Measurements from ENCODE around the gene PIAS4.
A peak's percentile ranks its signal among the peaks of the same experiment; 100 is the strongest.

The PIAS4 gene

GRCh38 chr19:3977242-3978143, 30.0 kb upstream of the PIAS4 start:
- DNase-seq, result no peak

GRCh38 chr19:3978145-3978544, 29.4 kb upstream of the PIAS4 start:
- DNase-seq, result no peak

GRCh38 chr19:3979289-3979673, 28.3 kb upstream of the PIAS4 start:
- DNase-seq, result no peak

GRCh38 chr19:3979674-3980352, 27.7 kb upstream of the PIAS4 start:
- DNase-seq, result no peak

DNA sequence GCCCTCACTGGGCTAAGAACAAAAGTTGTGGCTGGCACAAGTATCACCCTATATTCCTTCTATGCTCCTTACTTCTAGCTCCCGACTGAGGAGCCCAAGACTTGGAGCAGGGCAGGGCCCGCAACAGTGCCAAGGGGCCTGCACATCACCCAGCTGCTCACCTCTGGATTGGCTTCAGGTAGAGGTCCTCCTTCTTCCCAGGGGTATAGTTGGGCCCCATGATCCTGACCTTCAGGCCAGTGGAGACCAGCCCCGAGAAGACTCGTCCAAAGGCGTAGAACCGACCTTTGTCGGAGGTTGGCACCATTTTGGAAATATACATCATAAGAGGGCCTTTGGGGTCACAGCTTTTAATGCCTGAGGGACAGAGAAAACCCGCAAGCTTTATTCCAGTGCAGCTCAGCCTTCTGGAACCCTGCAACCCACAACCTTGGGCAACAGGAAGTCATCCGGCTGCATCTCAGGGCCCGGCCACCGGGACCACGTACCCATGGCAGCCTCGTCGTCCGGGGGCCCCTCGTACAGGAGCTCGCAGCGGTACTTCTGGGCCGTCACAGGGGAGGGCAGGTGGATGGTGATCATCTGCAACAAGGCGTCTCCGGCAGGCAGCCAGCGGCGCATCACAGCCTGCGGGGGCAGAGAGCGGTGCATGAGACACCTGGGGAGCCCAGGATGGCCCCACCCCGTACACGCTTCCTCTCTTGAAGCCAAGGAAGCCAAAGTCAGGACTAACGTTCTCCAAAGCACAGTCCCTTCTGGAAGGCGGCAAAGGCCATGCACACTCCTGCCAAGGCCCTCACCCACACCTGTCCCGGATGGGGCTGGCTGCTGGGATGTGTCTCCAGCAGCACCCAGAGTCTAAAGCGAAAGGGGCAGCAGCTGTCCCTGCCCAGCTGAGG, 26.9 kb upstream of the PIAS4 start:
- DNase-seq, result no peak

DNA sequence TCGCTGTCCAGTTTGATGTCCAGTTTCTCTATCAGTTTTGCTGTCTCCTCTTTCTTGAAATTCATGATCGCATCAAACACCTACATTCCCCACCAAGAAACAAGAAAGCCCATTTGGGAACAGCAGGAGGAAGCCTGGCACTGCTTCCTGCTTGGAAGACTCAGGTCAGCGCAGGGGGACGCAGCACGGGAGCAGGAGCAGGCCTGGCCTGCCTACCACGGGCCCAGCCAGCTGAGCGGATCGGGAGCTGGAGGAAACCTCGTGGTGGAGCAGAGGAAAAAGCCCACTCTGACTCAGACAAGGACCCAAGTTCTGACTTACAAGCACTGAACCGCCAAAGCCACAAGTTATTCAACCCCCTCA, 26.2 kb upstream of the PIAS4 start:
- no peak for DNase-seq

DNA sequence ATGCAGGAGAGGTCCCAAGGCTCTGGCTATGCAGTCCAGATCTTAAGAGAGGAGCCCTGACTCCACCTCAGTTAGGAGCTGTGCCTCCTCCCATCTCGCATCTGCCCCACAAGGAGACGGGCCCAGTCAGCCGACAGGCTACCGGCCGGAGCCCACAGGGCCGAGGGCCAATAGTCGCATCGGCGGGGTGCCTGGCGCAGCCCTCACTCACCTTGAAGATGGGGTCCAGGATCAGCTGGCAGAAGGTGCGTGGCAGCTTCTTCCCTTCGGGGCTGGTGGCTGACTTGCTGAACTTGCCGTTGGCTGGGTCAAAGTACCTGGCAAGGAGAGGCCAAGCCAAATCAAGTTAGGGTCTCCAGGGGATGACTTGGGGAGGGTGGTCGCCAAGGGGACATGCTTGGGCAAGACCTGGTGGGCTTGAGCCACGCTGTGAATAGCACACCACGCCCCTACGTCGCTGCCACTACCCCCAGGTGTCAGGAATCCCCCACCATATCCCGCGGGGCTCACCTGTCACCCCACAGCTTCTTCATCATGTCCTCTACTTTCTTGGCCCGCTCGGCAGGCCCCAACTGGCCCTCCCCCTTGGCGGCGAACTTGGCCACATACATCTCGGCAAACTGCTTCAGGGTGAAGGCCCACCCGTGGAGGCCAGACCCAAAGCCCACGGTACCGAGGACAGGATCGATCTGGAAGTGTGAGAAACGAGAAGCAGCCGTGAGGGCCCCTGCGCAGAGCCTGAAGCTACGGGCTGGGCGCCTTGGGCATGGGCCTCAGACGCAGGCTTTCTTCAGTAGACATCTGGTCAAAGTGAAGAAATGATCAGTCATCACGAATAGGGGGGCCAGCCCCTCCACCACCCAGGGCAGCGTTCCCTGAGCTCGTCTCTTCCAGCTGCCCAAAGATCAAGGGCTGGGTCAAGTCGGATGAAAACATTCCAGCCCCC, 25.5 kb upstream of the PIAS4 start:
- no peak for DNase-seq

DNA sequence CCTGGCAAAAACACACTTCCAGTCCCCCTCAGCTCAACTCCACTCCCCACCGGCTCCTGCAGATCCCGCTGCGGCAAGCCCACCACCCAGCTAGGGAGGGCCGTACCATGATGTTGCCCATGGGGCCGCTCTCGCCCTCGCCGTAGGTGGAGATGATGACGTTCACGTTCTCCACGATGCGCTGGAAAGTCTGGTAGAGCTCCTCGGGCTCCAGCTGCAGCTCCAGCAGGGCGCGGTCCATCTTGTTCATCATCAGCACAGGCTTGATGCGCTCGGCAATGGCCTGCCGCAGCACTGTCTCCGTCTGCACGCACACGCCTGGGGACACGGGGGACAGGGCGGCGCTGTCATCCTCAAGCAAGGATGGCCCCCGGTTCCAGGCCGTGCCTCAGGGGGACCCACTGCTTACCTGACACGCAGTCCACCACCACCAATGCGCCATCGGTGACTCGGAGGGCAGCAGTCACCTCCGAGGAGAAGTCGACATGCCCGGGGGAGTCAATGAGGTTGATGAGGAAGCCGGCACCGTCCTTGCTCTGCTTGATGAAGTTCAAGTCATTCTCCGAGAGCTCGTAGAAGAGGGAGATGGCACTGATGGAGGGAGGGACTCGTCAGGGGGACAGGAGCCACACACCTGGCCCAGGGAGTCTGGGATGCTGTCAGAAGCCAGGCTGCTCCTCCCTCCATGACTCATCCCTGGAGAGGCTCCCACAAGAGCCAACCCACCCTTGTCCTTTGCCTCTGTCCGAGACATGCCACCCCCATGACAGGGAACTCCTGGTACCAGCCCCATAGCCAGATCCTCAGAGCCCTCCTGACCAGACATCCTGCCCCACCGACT, 24.6 kb upstream of the PIAS4 start:
- DNase-seq, result no peak

GRCh38 chr19:3983542-3983914, 24.0 kb upstream of the PIAS4 start:
- no peak for DNase-seq

DNA sequence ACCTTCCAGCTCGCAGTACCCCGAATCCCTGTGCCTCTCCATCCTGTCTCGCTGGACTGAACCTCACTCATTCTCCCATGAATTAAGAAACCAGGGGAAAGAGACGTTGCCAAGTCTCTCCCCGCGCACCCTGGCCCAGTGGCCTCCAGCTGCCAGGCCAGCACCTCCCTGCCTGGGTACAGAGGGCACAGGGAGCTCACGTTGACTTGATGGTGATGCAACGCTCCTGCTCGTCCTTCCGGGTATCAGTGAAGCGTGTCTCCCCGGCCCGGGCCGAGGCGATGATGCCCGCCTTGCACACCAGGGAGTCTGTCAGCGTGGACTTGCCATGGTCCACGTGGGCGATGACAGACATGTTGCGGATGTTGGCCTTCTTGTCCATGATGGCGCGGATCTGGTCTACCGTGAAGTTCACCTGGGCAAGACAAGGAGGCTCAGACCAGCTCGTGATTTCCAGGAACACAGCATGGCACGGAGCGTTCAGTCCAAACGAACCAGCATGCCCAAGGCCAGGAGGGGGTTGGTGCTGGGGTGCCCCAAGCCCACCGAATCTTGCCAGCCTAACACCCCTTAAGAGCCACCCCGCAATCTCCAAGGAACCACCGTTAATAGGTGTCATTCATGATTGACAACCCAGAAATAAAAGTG, 23.5 kb upstream of the PIAS4 start:
- no peak for DNase-seq

DNA sequence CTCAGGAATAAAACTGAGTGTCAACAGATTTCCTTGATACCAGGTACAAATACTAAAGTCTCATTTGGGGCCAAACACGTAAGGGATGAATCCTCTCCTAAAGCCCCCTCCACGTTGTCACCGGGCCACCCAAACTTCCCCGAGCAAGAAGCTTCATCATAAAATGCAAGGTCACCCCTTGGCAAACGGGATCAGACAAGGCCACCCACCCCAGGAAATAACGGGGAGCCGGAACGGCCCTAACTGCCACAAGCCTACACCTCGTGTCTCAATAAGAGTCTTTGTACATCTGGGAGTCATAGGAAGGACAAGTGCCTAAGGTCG, 23.0 kb upstream of the PIAS4 start:
- no peak for DNase-seq

DNA sequence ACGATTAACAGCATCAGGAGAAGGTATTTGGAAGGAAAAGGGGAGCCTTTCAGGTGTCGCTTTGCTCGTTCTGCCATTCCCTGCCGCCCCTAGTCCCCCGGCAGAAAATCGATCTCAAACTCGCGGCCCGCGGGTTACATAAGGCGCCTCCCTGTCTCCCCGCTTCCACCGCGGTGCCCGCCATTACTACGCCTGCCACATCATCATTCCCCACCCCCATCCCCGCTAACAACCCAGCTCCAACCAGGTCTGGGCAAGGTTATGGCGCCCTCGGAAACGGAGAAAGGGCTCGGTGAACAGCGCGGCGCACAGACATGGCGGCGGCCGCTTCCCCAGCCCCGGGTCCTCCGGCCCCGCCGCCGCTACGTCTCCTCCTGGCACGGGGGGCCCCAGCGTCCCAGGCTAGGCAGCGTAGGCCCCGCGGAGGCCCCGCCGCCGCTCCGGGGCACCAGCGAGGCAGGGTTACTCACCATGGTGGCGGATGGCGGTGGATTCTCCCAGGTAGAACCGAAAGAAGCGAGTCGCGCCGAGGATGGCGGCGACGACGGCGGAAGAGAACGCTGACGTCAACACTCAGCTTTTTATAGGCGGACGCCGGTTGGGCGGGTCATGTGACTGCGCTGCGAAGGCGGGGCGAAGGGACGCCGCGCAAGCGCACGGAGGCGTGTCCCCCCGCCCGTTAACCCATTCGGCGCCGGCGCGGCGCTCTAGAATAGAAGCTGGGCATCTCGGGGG, 22.5 kb upstream of the PIAS4 start, which contains the start of gene EEF2:
Gene EEF2 (minus strand): TSS at position 556 of the 735 bp plus-strand sequence. CDS start 83 bp downstream, at position 473.
- DNase-seq, result peak; percentile 88

GRCh38 chr19:3985643-3986259, 21.8 kb upstream of the PIAS4 start:
- peak; percentile 63 for DNase-seq

DNA sequence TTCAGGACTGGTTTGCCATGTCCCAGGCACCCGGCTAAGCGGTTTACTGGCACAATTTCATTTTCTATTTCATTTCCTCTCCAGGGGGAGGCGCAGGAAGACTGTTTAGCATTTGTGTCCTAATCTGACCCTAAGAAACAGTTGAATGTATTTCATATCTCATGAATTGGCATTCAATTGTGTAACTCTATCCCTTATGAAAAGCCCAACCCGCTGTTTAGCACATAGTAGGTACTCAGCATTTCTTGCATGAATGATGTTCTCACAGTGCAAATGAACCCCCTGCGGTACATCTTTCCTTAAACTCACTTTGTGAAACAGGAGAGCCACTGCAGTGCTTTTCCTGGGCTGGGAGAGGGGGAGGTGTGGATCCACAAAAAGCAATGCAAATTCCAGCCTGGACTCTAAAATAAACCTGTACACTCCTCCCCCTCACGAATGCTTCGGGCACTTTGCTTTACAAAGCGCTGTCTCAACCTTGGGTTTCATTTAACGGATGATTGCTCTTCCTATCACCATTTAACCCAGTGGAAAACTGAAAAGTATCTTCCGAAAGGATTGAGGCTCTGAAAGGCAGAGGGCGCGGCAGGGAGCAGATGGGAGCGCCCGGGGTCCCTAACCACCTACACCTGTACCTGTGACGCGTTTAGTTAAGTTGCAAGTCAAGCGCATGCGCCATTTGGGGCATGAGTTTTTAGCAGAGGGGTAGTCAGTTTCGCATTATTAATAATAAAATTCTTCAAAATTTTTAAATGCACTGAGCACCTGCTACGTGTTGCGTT, 21.1 kb upstream of the PIAS4 start:
- peak; percentile 88 for DNase-seq

- peak; percentile 86 for DNase-seq
Observed at GRCh38 chr19:3987619-3988371, 19.7 kb upstream of the PIAS4 start.

DNA sequence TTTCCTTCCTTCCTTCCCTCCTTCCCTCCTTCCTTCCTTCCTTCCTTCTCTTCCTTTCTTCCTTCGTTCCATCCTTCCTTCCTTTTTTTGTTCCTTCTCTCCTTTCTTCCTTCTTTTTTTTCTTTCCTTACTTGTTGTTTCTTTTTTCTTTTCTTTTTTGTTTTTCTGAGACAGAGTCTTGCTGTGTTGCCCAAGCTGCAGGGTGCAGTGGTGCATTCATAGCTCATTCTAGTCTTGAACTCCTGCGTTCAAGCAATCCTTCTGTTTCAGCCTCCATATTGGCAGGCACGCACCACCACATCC, 16.8 kb upstream of the PIAS4 start:
- DNase-seq, result no peak

- DNase-seq, result no peak
Observed at GRCh38 chr19:3995607-3996006, 11.9 kb upstream of the PIAS4 start.
